OCI-LY7 (cell line): ENCODE measurements around the gene FYN. TPM values are rescaled to one million over a fixed set of nuclear protein-coding genes. Genes with fewer than 3 reads are reported as not detected.

Experiments used
- BruUV-seq: library from RNA; stranded (reverse); fragments of 400-500 nt; replicated peaks from 2 replicates; lab custom pipeline; 2021; lab: Mats Ljungman, UMichigan
- CTCF ChIA-PET: fragments of 300-600 bp; sonication (Branson Sonifier 250); formaldehyde crosslinking; loops from one replicate; lab custom pipeline; 2022; ENCODE audit warnings: antibody characterized with exemption; ENCODE audit not compliant: unreplicated experiment; lab: Charles Lee
- POLR2A ChIA-PET: fragments of 300-600 bp; sonication (Branson Sonifier 250); formaldehyde crosslinking; loops from one replicate; lab custom pipeline; 2022; ENCODE audit warnings: antibody characterized with exemption; lab: Charles Lee
- DNase-seq: peaks from one replicate; pipeline ENCODE4 v3.0.0-alpha.2; 2015; ENCODE audit warnings: low spot score
- H2AFZ ChIP-seq: fragments of 200-600 bp; sonication (generic), shearing (Covaris generic); 2 replicates; pipeline ENCODE4 v1.6.1; 2014; ENCODE audit warnings: mild to moderate bottlenecking, antibody characterized with exemption, low read length, moderate library complexity
- H3K27ac ChIP-seq: fragments of 200-600 bp; sonication (generic); 2 replicates; pipeline ENCODE4 v1.5.1; 2014; ENCODE audit warnings: mixed run types, low read depth, mild to moderate bottlenecking, moderate library complexity, low read length, inconsistent platforms; ENCODE audit not compliant: poor library complexity, severe bottlenecking
- H3K36me3 ChIP-seq: fragments of 200-600 bp; sonication (generic); 2 replicates; pipeline ENCODE4 v1.6.1; 2014; ENCODE audit warnings: mild to moderate bottlenecking, antibody characterized with exemption, low read length, moderate library complexity, mixed read lengths; ENCODE audit not compliant: insufficient read depth
- H3K4me1 ChIP-seq: fragments of 200-600 bp; sonication (generic); 2 replicates; pipeline ENCODE4 v1.5.1; 2014; ENCODE audit warnings: mild to moderate bottlenecking, low read length; ENCODE audit not compliant: insufficient read depth, poor library complexity, severe bottlenecking
- H3K4me2 ChIP-seq: fragments of 200-600 bp; sonication (generic); 2 replicates; pipeline ENCODE4 v1.6.1; 2014; ENCODE audit warnings: mild to moderate bottlenecking, low read length
- H3K4me3 ChIP-seq: fragments of 200-600 bp; sonication (generic); 2 replicates; pipeline ENCODE4 v1.5.1; 2014; ENCODE audit warnings: mild to moderate bottlenecking, low read depth, low read length; ENCODE audit not compliant: poor library complexity, severe bottlenecking
- H3K79me2 ChIP-seq: fragments of 200-600 bp; sonication (generic); 2 replicates; pipeline ENCODE4 v1.6.1; 2016; ENCODE audit warnings: low read depth, mild to moderate bottlenecking, low read length, moderate library complexity, mixed read lengths; ENCODE audit not compliant: insufficient read depth
- H3K9me2 ChIP-seq: fragments of 200-600 bp; sonication (generic); 2 replicates; pipeline ENCODE4 v1.6.1; 2016; ENCODE audit warnings: mild to moderate bottlenecking, low read length, mixed read lengths; ENCODE audit not compliant: insufficient read depth
- H3K9me3 ChIP-seq: fragments of 200-600 bp; sonication (generic); 2 replicates; pipeline ENCODE4 v1.6.1; 2014; ENCODE audit warnings: mild to moderate bottlenecking, mixed run types, low read length, mixed read lengths
- H4K20me1 ChIP-seq: fragments of 200-600 bp; sonication (generic); 2 replicates; pipeline ENCODE4 v1.6.1; 2014; ENCODE audit warnings: mild to moderate bottlenecking, antibody characterized with exemption, low read length, moderate library complexity, mixed read lengths; ENCODE audit not compliant: insufficient read depth
- EZH2phosphoT487 ChIP-seq: fragments of 200-600 bp; sonication (generic); IDR thresholded peaks from 2 replicates; pipeline ENCODE4 v1.6.1; 2018; ENCODE audit warnings: low read depth, borderline replicate concordance, mild to moderate bottlenecking, mixed run types, antibody characterized with exemption, low read length, moderate library complexity, mixed read lengths
- intact Hi-C: fragments of 100-400 bp; cut with micrococcal nuclease; formaldehyde crosslinking; loops from one replicate; pipeline ENCODE4 v1.10.0; 2022; ENCODE audit not compliant: unreplicated experiment
- total RNA-seq, 2 experiments: library from RNA; depleted of rRNA in 1 of 2; stranded (reverse); fragments of >200 nt in 1 of 2; shearing (Covaris generic) in 1 of 2; gene quantifications; 2 replicates each; pipeline ENCODE4 v1.2.3, GENCODE V29; 2014 to 2022
- TF ChIP-seq, protein P1 (sequence below): fragments of 200-600 bp; sonication (generic); conservative IDR thresholded peaks from 2 replicates; pipeline ENCODE4 v1.5.1; 2014; ENCODE audit warnings: mild to moderate bottlenecking, antibody characterized with exemption, low read length, moderate library complexity, mixed read lengths

The FYN gene
- total RNA-seq, 2 experiments from 2014 or later: 57.3 to 92.9 TPM

DNA sequence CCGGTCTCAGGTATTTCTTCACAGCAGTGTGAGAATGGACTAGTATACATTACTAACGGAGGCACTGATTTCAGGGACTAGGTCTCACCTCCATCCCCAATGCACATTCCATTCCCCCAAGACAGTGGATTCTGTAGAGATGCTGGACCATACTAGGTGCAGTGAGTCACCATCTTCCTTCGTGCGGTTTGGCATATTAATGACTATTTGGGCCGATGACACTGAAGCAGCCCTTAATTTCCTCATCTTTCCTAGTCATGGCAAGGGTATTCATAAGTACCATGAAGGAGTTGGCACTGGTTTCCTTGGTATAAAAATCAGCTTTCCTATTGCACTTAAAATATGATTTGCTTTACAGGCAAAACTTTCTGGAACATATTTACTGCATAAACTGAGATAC lies 146.2 kb downstream of the FYN start:
- Histone ChIP-seq H4K20me1 (peaks cover 5% of the 10 kb centered on the region; the same call in 1 of the 2 replicates), H3K4me3 (no peak overlapping the region), H3K4me1 (peaks cover 37% of the 10 kb centered on the region), H3K4me2 (no peak overlapping the region), H3K9me2 (no peaks in the 10 kb centered on the region), H3K9me3 (peaks cover 2% of the 10 kb centered on the region; the same call in 1 of the 2 replicates), H3K36me3 (peaks cover under 1% of the 10 kb centered on the region; the same call in 1 of the 2 replicates), H2AFZ (no peak overlapping the region), H3K79me2 (no peaks in the 10 kb centered on the region), H3K27ac (no peak overlapping the region)
- ChIA-PET CTCF (no interaction called here), POLR2A (no interaction called here)
- DNase-seq: no peak
- intact Hi-C loops: no loop called here
- no peak for TF ChIP-seq EZH2phosphoT487
- TF ChIP-seq, protein P1, sequence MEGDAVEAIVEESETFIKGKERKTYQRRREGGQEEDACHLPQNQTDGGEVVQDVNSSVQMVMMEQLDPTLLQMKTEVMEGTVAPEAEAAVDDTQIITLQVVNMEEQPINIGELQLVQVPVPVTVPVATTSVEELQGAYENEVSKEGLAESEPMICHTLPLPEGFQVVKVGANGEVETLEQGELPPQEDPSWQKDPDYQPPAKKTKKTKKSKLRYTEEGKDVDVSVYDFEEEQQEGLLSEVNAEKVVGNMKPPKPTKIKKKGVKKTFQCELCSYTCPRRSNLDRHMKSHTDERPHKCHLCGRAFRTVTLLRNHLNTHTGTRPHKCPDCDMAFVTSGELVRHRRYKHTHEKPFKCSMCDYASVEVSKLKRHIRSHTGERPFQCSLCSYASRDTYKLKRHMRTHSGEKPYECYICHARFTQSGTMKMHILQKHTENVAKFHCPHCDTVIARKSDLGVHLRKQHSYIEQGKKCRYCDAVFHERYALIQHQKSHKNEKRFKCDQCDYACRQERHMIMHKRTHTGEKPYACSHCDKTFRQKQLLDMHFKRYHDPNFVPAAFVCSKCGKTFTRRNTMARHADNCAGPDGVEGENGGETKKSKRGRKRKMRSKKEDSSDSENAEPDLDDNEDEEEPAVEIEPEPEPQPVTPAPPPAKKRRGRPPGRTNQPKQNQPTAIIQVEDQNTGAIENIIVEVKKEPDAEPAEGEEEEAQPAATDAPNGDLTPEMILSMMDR: no peak
- BruUV-seq: no TSS peak

DNA sequence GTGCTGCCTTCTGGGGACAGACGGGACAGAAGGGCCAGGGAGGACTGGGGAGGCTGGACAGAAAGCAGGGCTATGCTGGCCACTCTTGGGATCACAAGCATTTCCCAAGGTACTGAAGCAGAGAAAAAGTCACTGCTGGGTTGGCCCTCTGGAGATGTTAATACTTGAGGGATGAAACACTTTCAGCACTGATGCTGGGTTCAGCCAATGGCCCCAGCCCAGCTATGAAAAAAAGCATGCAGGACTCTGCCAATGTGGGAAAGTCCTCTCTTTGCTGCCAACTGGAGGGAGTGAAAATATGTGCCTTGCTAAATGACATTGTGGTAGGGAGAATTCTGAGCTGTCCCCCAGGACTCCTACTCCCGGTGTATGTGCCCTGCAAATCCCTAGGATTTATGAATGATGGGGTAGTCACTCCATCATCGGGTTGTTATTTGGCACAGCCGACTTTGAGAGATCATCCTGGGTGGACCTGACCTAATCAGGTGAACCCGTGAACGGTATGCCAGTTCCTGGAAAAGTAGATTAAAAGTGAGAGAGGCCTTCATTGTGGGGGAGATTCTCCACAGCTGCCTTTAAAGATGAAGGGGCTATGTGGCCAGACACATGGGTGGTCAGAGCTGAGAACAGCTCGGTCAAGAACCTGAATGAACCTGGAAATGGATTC lies 147.7 kb downstream of the FYN start:
- Histone ChIP-seq H4K20me1 (peaks cover 5% of the 10 kb centered on the region; the same call in 1 of the 2 replicates), H3K4me2 (peak overlapping the region; percentile 78), H3K36me3 (no peaks in the 10 kb centered on the region), H3K27ac (no peak overlapping the region), H3K9me2 (no peaks in the 10 kb centered on the region), H3K9me3 (no peaks in the 10 kb centered on the region), H3K4me1 (peaks cover 38% of the 10 kb centered on the region), H3K4me3 (no peak overlapping the region), H3K79me2 (no peaks in the 10 kb centered on the region), H2AFZ (no peak overlapping the region)
- intact Hi-C loops: no loop called here
- ChIA-PET POLR2A (interaction anchor here (0.7 to 1.6 kb wide), 3 partner anchors 9 to 1163 kb away, joined by 3 to 5 read pairs (median 4); no protein-coding TSS in a partner anchor), CTCF (interaction anchor here (1.6 kb wide), 1 partner anchor 23 kb away, joined by 4 read pairs; no protein-coding TSS in a partner anchor)
- no peak for DNase-seq
- TF ChIP-seq, protein P1: no peak
- TF ChIP-seq EZH2phosphoT487: no peak
- BruUV-seq: no TSS peak

DNA sequence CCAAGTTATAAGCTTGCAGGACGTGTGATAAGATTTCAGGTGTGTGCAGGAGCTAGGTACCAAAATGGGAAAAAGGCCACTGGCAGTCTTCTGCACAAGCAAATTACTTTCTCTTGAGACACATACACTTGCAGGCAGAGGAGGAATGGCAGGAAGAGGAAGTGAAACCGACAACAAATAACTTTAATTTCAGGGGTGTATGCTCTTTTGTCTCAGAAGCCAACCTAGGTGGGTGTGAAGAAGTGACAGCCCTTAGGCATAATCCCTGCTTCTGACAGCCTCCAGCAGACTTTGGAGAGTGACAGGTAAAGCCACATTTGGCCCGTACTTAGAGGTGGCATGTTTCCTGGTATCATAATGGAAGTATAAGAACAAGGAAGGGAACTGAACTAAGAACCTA lies 148.7 kb downstream of the FYN start:
- intact Hi-C loops: loop anchor here (1.0 to 5.0 kb wide), 3 partner anchors 24 to 149 kb away; partner anchors contain the start of gene FYN
- no peaks in the 10 kb centered on the region for H3K36me3 ChIP-seq
- BruUV-seq: no TSS peak
- H4K20me1 ChIP-seq: peaks cover 5% of the 10 kb centered on the region; the same call in 1 of the 2 replicates
- H2AFZ ChIP-seq: no peak overlapping the region
- POLR2A ChIA-PET: interaction anchor here (1.4 to 1.5 kb wide), 2 partner anchors 10 to 12 kb away, joined by 4 read pairs; no protein-coding TSS in a partner anchor
- TF ChIP-seq, protein P1: no peak
- no peak for TF ChIP-seq EZH2phosphoT487
- H3K4me3 ChIP-seq: peak overlapping the region; percentile 43
- peak; percentile 88 for DNase-seq
- H3K9me2 ChIP-seq: no peaks in the 10 kb centered on the region
- peak overlapping the region; percentile 78 for H3K4me2 ChIP-seq
- no peaks in the 10 kb centered on the region for H3K79me2 ChIP-seq
- CTCF ChIA-PET: no interaction called here
- peak overlapping the region; percentile 57 for H3K27ac ChIP-seq
- peaks cover 38% of the 10 kb centered on the region for H3K4me1 ChIP-seq
- no peaks in the 10 kb centered on the region for H3K9me3 ChIP-seq
